Muscle of leg (tissue), 11 donors: ENCODE measurements around the gene TMA7. TPM values are rescaled to one million over a fixed set of nuclear protein-coding genes. Genes with fewer than 3 reads are reported as not detected.

Experiments used
- DNase-seq: peaks from one replicate; pipeline ENCODE4 v3.0.0; 2013
- H3K27ac ChIP-seq: one replicate; pipeline ENCODE4 v1.5.1; 2013; ENCODE audit warnings: mild to moderate bottlenecking, low read length, control low read depth
- H3K27me3 ChIP-seq: one replicate; pipeline ENCODE4 v1.6.1; 2013; ENCODE audit warnings: low read length; ENCODE audit not compliant: control insufficient read depth, insufficient read depth
- H3K36me3 ChIP-seq: one replicate; pipeline ENCODE4 v1.6.1; 2013; ENCODE audit warnings: low read length; ENCODE audit not compliant: control insufficient read depth, insufficient read depth
- H3K4me1 ChIP-seq: one replicate; pipeline ENCODE4 v1.6.1; 2013; ENCODE audit warnings: low read length; ENCODE audit not compliant: control insufficient read depth, insufficient read depth
- H3K4me3 ChIP-seq: one replicate; pipeline ENCODE4 v1.5.1; 2013; ENCODE audit warnings: low read length, control low read depth
- H3K9me3 ChIP-seq: replicated peaks from 2 replicates; pipeline ENCODE4 v1.6.1; 2013; ENCODE audit warnings: low read depth, low read length; ENCODE audit not compliant: control insufficient read depth
- WGBS: methylation state at CpG from one replicate; pipeline ENCODE4 v1.1.5; 2013; ENCODE audit warnings: missing lambda C conversion rate; ENCODE audit not compliant: insufficient coverage; 5-methylcytosine and 5-hydroxymethylcytosine counted together
- polyA plus RNA-seq, 8 donors: library from polyadenylated mRNA; unstranded; fragments of 120-200 nt; gene quantifications; one replicate each; pipeline versions ENCODE4 v1.2.1 to v1.2.3, GENCODE V29; 2013; ENCODE audit warnings: inconsistent platforms in 1 of 8, low replicate concordance in 1 of 8; ENCODE audit not compliant: insufficient read length in 8 of 8, insufficient read depth in 1 of 8
- total RNA-seq: library from RNA; stranded (reverse); fragments of 120-200 nt; gene quantifications from one replicate; pipeline ENCODE4 v1.2.4, GENCODE V29; 2013

TMA7 gene
- total and polyA plus RNA-seq, 9 donors: 170 to 391 (median 214) TPM

GRCh38 chr3:48414376-48415250 is 25.4 kb upstream of the TMA7 start:
- H3K4me1 ChIP-seq: no peaks in the 10 kb centered on the region
- WGBS: 86% methylated on average over 23 of the region's 25 CpGs
- peaks cover 86% of the 10 kb centered on the region for H3K36me3 ChIP-seq
- H3K4me3 ChIP-seq: no peak overlapping the region
- DNase-seq: no peak
- H3K27me3 ChIP-seq: no peaks in the 10 kb centered on the region
- H3K27ac ChIP-seq: no peak overlapping the region
- no peaks in the 10 kb centered on the region for H3K9me3 ChIP-seq

- Histone ChIP-seq H3K27ac (no peak overlapping the region), H3K4me1 (no peaks in the 10 kb centered on the region), H3K9me3 (no peaks in the 10 kb centered on the region), H3K27me3 (no peaks in the 10 kb centered on the region), H3K36me3 (peaks cover 79% of the 10 kb centered on the region), H3K4me3 (no peak overlapping the region)
- WGBS: 83% methylated on average over 14 of the region's 24 CpGs
- no peak for DNase-seq
Observed at GRCh38 chr3:48415251-48415953, 24.7 kb upstream of the TMA7 start.

GRCh38 chr3:48416091-48416505 is 24.0 kb upstream of the TMA7 start:
- no peaks in the 10 kb centered on the region for H3K4me1 ChIP-seq
- no peaks in the 10 kb centered on the region for H3K27me3 ChIP-seq
- no peak overlapping the region for H3K4me3 ChIP-seq
- WGBS: 90% methylated on average over 14 of the region's 14 CpGs
- H3K9me3 ChIP-seq: no peaks in the 10 kb centered on the region
- H3K27ac ChIP-seq: no peak overlapping the region
- H3K36me3 ChIP-seq: peaks cover 72% of the 10 kb centered on the region
- no peak for DNase-seq

- Histone ChIP-seq H3K4me3 (no peak overlapping the region), H3K27me3 (no peaks in the 10 kb centered on the region), H3K4me1 (no peaks in the 10 kb centered on the region), H3K36me3 (peaks cover 68% of the 10 kb centered on the region), H3K9me3 (no peaks in the 10 kb centered on the region), H3K27ac (no peak overlapping the region)
- 100% methylated on average over 2 of the region's 4 CpGs for WGBS
- no peak for DNase-seq
Observed at GRCh38 chr3:48416546-48416945, 23.5 kb upstream of the TMA7 start.

DNA sequence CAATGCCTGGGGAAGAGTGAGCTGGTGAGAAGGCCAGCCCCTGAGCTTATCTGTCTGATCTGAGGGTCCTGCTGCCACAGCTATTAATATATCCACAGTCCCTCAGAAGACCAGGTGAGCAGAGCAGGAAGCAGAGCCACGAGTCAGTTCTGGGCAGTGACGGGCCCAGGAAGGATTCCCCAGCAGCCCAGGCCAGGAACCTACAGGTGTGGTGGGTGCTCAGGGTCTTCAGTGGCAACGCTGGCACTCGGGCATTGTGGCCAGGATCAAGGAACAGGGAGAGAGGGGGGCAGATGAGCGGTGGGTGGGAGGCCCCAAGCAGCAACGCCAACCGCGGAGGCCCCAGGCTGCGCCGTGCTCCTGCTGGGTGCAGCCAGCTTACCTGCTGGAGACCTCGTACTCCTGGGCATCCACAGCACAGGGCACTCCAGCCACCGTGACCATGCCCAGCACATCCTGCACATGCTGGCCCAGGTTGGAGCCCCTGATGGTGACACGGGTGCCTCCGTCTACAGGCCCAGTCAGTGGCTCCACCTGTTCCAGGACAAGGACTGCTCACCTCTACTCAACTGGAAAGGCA is 22.4 kb upstream of the TMA7 start:
- H3K4me1 ChIP-seq: peaks cover 6% of the 10 kb centered on the region
- no peaks in the 10 kb centered on the region for H3K27me3 ChIP-seq
- peaks cover 58% of the 10 kb centered on the region for H3K36me3 ChIP-seq
- H3K27ac ChIP-seq: no peak overlapping the region
- H3K4me3 ChIP-seq: no peak overlapping the region
- no peak for DNase-seq
- 97% methylated on average over 14 of the region's 14 CpGs for WGBS
- no peaks in the 10 kb centered on the region for H3K9me3 ChIP-seq

- peaks cover 53% of the 10 kb centered on the region for H3K36me3 ChIP-seq
- H3K4me3 ChIP-seq: no peak overlapping the region
- no peaks in the 10 kb centered on the region for H3K9me3 ChIP-seq
- H3K4me1 ChIP-seq: peaks cover 12% of the 10 kb centered on the region
- no peaks in the 10 kb centered on the region for H3K27me3 ChIP-seq
- 89% methylated on average over 16 of the region's 17 CpGs for WGBS
- no peak overlapping the region for H3K27ac ChIP-seq
- no peak for DNase-seq
Observed at GRCh38 chr3:48418140-48418539, 21.9 kb upstream of the TMA7 start.

DNA sequence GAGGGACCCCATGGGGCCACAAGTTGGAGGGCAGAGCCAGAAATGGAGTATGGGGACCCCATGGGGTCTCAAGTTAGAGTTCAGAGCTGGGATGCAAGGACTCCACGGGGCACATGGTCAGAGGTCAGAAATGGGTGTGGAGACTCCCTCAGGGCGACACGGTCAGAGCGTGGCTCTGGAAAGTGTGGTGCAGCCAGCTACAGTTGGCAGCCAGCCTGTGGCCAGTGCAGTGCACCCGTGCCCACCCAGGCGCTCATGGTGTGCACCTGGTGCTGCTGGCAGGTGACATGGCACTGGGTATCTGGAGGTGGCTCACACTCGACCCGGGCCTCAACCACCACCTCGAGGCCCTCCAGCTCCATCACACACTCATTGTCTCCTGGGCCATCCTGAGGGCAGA is 21.4 kb upstream of the TMA7 start:
- Histone ChIP-seq H3K27ac (no peak overlapping the region), H3K4me1 (peaks cover 16% of the 10 kb centered on the region), H3K4me3 (no peak overlapping the region), H3K27me3 (no peaks in the 10 kb centered on the region), H3K36me3 (peaks cover 51% of the 10 kb centered on the region), H3K9me3 (no peaks in the 10 kb centered on the region)
- 89% methylated on average over 9 of the region's 9 CpGs for WGBS
- no peak for DNase-seq

DNA sequence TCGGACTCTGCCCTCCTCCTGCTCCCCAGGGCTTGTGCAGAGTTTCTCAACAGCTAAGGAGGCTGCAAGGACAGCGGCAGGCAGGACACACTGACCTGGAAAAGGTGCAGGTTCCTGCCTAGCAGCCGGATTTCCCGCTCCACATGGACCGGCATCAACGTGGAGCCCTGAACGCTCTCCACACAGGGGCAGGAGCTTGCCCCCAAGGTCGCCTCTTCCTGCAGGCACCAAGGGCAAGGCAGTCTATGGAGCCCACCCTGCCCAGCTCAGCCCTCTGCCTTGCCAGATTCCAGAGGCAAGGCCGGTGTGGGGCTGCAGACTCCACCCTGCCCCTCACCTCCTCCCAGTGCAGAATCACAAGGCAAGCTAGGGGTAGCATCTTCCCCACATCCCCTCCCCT is 20.9 kb upstream of the TMA7 start:
- Histone ChIP-seq H3K9me3 (no peaks in the 10 kb centered on the region), H3K4me1 (peaks cover 21% of the 10 kb centered on the region), H3K36me3 (peaks cover 48% of the 10 kb centered on the region), H3K4me3 (no peak overlapping the region), H3K27me3 (no peaks in the 10 kb centered on the region), H3K27ac (no peak overlapping the region)
- WGBS: 88% methylated on average over 8 of the region's 9 CpGs
- no peak for DNase-seq

- Histone ChIP-seq H3K4me1 (peaks cover 25% of the 10 kb centered on the region), H3K36me3 (peaks cover 43% of the 10 kb centered on the region), H3K27me3 (no peaks in the 10 kb centered on the region), H3K27ac (no peak overlapping the region), H3K4me3 (no peak overlapping the region), H3K9me3 (no peaks in the 10 kb centered on the region)
- 91% methylated on average over 16 of the region's 17 CpGs for WGBS
- no peak for DNase-seq
Observed at GRCh38 chr3:48419597-48419996, 20.5 kb upstream of the TMA7 start.

GRCh38 chr3:48420561-48420960 is 19.5 kb upstream of the TMA7 start:
- no peak for DNase-seq
- peaks cover 35% of the 10 kb centered on the region for H3K36me3 ChIP-seq
- no peak overlapping the region for H3K27ac ChIP-seq
- WGBS: 85% methylated on average over 14 of the region's 14 CpGs
- H3K9me3 ChIP-seq: no peaks in the 10 kb centered on the region
- H3K4me1 ChIP-seq: peaks cover 35% of the 10 kb centered on the region
- no peak overlapping the region for H3K4me3 ChIP-seq
- no peaks in the 10 kb centered on the region for H3K27me3 ChIP-seq
